ENCODE data around the gene PRDM9.

DNA sequence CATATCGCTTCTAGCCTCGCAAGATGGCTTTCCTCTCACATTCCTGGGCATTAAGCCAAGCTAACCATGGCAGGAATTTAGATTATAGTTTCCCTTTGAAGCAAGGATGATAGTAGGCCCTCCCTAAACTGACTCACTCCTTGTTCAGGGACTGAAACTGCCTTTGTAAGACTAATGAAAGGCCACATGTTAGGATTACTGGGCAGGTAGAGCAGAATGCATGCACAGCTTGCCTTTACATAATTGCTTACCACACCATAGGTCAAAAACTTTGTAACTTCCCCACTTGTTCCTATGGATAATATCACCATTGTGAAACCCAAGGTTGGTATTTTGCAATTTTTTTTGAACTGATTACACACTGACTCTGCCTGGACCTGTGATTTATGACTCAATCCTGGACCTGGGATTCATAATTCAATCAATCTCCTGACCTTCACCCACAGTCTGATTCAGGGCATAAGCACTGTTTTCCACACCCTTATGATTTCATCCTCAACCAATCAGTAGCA lies 41.0 kb upstream of the PRDM9 start:
- no peak for TF ChIP-seq POLR2A (IDR thresholded peaks at IDR 0.05; ENCODE audit: control extremely low read depth in 1 of 2, low read depth in 2 of 2, low read length in 2 of 2)
- no peak for TF ChIP-seq HDAC6 (IDR thresholded peaks at IDR 0.05; ENCODE audit: low read depth, low read length)
- TF ChIP-seq, protein P1, sequence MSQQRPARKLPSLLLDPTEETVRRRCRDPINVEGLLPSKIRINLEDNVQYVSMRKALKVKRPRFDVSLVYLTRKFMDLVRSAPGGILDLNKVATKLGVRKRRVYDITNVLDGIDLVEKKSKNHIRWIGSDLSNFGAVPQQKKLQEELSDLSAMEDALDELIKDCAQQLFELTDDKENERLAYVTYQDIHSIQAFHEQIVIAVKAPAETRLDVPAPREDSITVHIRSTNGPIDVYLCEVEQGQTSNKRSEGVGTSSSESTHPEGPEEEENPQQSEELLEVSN (IDR thresholded peaks at IDR 0.05): no peak

Measured in H1 (cell line).